HepG2 (cell line): Measurements from ENCODE around the gene SND1. TPM values are rescaled to one million over a fixed set of nuclear protein-coding genes. Genes with fewer than 3 reads are reported as not detected.

Experiments
- ATAC-seq: fragments of 200-7000 bp; cut with Tn5 transposase; 3 replicates; pipeline ENCODE4 v1.9.1; 2020; ENCODE audit warnings: mild to moderate bottlenecking, moderate library complexity
- BruUV-seq: library from RNA; stranded (reverse); fragments of 400-500 nt; replicated peaks from 2 replicates; lab custom pipeline; 2021; lab: Mats Ljungman, UMichigan
- CTCF ChIA-PET: fragments of 300-600 bp; formaldehyde crosslinking; extraction: SDS; loops from one replicate; lab custom pipeline; 2021; ENCODE audit warnings: low total read pairs, inconsistent platforms, low intra/inter-chr PET ratio; lab: Yijun Ruan, JAX
- POLR2A ChIA-PET: fragments of 350-600 bp; sonication (Branson Sonifier 250); formaldehyde crosslinking; loops from one replicate; lab custom pipeline; 2020; ENCODE audit warnings: antibody characterized with exemption, inconsistent platforms; lab: Yijun Ruan, JAX
- DNase-seq: peaks from one replicate; pipeline ENCODE4 v3.0.0-alpha.2; 2015; ENCODE audit warnings: low spot score
- FAIRE-seq: peaks from 3 replicates; lab custom pipeline; 2011; peaks lifted over from hg19 to GRCh38; lab: Jason Lieb, UNC
- H2AFZ ChIP-seq: one replicate; pipeline ENCODE4 v1.6.1; 2011; ENCODE audit warnings: low read length, inconsistent platforms
- H3K27ac ChIP-seq: fragments of 300-600 bp; 3 replicates; pipeline ENCODE4 v1.8.0; 2011; ENCODE audit warnings: mixed run types, mild to moderate bottlenecking, mixed read lengths, low read length, inconsistent platforms; ENCODE audit not compliant: insufficient read depth; ENCODE audit errors: extremely low read length
- H3K27me3 ChIP-seq, 2 experiments: fragments of 200-600 bp in 1 of 2; 2 replicates in 1 of 2; 3 replicates in 1 of 2; pipeline versions ENCODE4 v1.6.0 to v1.8.0; 2011; ENCODE audit warnings: low read length in 2 of 2, mild to moderate bottlenecking in 2 of 2, moderate library complexity in 2 of 2, inconsistent platforms in 1 of 2; ENCODE audit not compliant: insufficient read depth in 2 of 2, control insufficient read depth in 1 of 2
- H3K36me3 ChIP-seq, 2 experiments: fragments of 200-600 bp in 1 of 2; replicated peaks in 1 of 2; 2 replicates in 1 of 2; 3 replicates in 1 of 2; pipeline versions ENCODE4 v1.5.1 to v1.8.0; 2011; ENCODE audit warnings: low read length in 2 of 2, inconsistent platforms in 1 of 2; ENCODE audit not compliant: insufficient read depth in 2 of 2, control insufficient read depth in 1 of 2
- H3K4me1 ChIP-seq: 2 replicates; pipeline ENCODE4 v1.5.1; 2012; ENCODE audit warnings: low read length, inconsistent platforms; ENCODE audit not compliant: insufficient read depth
- H3K4me2 ChIP-seq: 2 replicates; pipeline ENCODE4 v1.6.0; 2011; ENCODE audit warnings: low read depth, low read length, inconsistent platforms
- H3K4me3 ChIP-seq, 3 experiments: fragments of 200-600 bp in 1 of 3; sonication (generic), shearing (Covaris generic) in 1 of 3; replicated peaks in 1 of 3; 2 replicates each; pipeline ENCODE4 v1.5.1; 2011 to 2016; ENCODE audit warnings: low read length in 3 of 3, inconsistent platforms in 2 of 3, low read depth in 2 of 3, mild to moderate bottlenecking in 2 of 3, control low read depth in 1 of 3, mixed read lengths in 1 of 3; ENCODE audit not compliant: insufficient read depth in 1 of 3
- H3K79me2 ChIP-seq: one replicate; pipeline ENCODE4 v1.6.1; 2011; ENCODE audit warnings: low read length, inconsistent platforms; ENCODE audit not compliant: insufficient read depth
- H3K9ac ChIP-seq: 2 replicates; pipeline ENCODE4 v1.6.0; 2011; ENCODE audit warnings: mild to moderate bottlenecking, low read depth, low read length, inconsistent platforms; ENCODE audit not compliant: insufficient read depth
- H3K9me3 ChIP-seq: 2 replicates; pipeline ENCODE4 v1.5.1; 2012; ENCODE audit warnings: mild to moderate bottlenecking, low read length
- H4K20me1 ChIP-seq: 2 replicates; pipeline ENCODE4 v1.6.0; 2011; ENCODE audit warnings: inconsistent platforms, mild to moderate bottlenecking, low read length, moderate library complexity; ENCODE audit not compliant: insufficient read depth
- AKAP8 ChIP-seq: sonication (generic); formaldehyde crosslinking; IDR thresholded peaks from 2 replicates; pipeline ENCODE4 v1.5.1; 2020; ENCODE audit warnings: mild to moderate bottlenecking, missing genetic modification reagents
- CEBPG ChIP-seq: IDR thresholded peaks from 2 replicates; pipeline ENCODE4 v1.6.1; 2016
- DPF2 ChIP-seq: sonication (generic); formaldehyde crosslinking; IDR thresholded peaks from 2 replicates; pipeline ENCODE4 v1.4.0; 2020; ENCODE audit warnings: mild to moderate bottlenecking, low read depth, missing genetic modification reagents, borderline replicate concordance
- HNRNPH1 ChIP-seq: fragments of 200-400 bp; formaldehyde crosslinking; optimal IDR thresholded peaks from 2 replicates; pipeline ENCODE3; 2017; ENCODE audit warnings: mild to moderate bottlenecking, low read depth, low read length
- HNRNPL ChIP-seq: fragments of 200-400 bp; formaldehyde crosslinking; IDR thresholded peaks from 2 replicates; pipeline ENCODE4 v1.6.1; 2017; ENCODE audit warnings: mild to moderate bottlenecking, low read depth, low read length
- KLF9 ChIP-seq: IDR thresholded peaks from 2 replicates; pipeline ENCODE4 v1.6.1; 2016; ENCODE audit warnings: low read depth
- MLLT10 ChIP-seq: sonication (generic); formaldehyde crosslinking; IDR thresholded peaks from 2 replicates; pipeline ENCODE4 v1.4.0; 2020; ENCODE audit warnings: missing genetic modification reagents
- MTA3 ChIP-seq: sonication (generic); formaldehyde crosslinking; IDR thresholded peaks from 2 replicates; pipeline ENCODE4 v1.4.0; 2020; ENCODE audit warnings: missing genetic modification reagents
- REXO4 ChIP-seq: sonication (generic); formaldehyde crosslinking; IDR thresholded peaks from 2 replicates; pipeline ENCODE4 v1.8.0; 2022; ENCODE audit warnings: missing genetic modification reagents, mild to moderate bottlenecking, borderline replicate concordance
- TMF1 ChIP-seq: sonication (generic); formaldehyde crosslinking; IDR thresholded peaks from 2 replicates; pipeline ENCODE4 v1.8.1; 2022; ENCODE audit warnings: low read depth, missing genetic modification reagents
- UBTF ChIP-seq: sonication (generic); formaldehyde crosslinking; IDR thresholded peaks from 2 replicates; pipeline ENCODE4 v1.4.0; 2020; ENCODE audit warnings: mild to moderate bottlenecking, missing genetic modification reagents
- ZNF383 ChIP-seq: sonication (generic); formaldehyde crosslinking; IDR thresholded peaks from 2 replicates; pipeline ENCODE4 v1.4.0; 2020; ENCODE audit warnings: missing genetic modification reagents, mild to moderate bottlenecking, borderline replicate concordance
- ZNF563 ChIP-seq: sonication (generic); formaldehyde crosslinking; IDR thresholded peaks from 2 replicates; pipeline ENCODE4 v1.8.0; 2022; ENCODE audit warnings: mild to moderate bottlenecking, moderate library complexity, missing genetic modification reagents
- ZNF614 ChIP-seq: IDR thresholded peaks from 2 replicates; pipeline ENCODE4 v1.6.1; 2018; ENCODE audit warnings: missing biosample characterization, missing genetic modification reagents, inconsistent platforms, borderline replicate concordance
- ZNF703 ChIP-seq: sonication (generic); formaldehyde crosslinking; IDR thresholded peaks from 2 replicates; pipeline ENCODE4 v1.5.1; 2020; ENCODE audit warnings: missing genetic modification reagents, mild to moderate bottlenecking, moderate library complexity, borderline replicate concordance
- WGBS: methylation state at CpG from one replicate; pipeline ENCODE4 v1.1.6; 2017; ENCODE audit warnings: low lambda C conversion rate; 5-methylcytosine and 5-hydroxymethylcytosine counted together
- in situ Hi-C: cut with HindIII; loops from 2 replicates; pipeline ENCODE4 v1.10.0; 2017; ENCODE audit warnings: low pct_unique_long_range_greater_than_20kb; ENCODE audit not compliant: extremely low pct_ligation_motif_present
- intact Hi-C: fragments of 100-400 bp; cut with micrococcal nuclease; formaldehyde crosslinking; loops from one replicate; pipeline ENCODE4 v1.10.0; 2022; ENCODE audit not compliant: unreplicated experiment
- polyA plus RNA-seq, 8 experiments: library from polyadenylated mRNA; depleted of rRNA in 3 of 8; stranded (reverse) in 7 of 8; unstranded in 1 of 8; fragments of >200 nt; fragmentation: Illumina TruSeq in 4 of 8; extraction: Trizol in 4 of 8; gene quantifications; 2 replicates each; pipeline versions ENCODE4 v1.2.1 to v1.2.3, GENCODE V29; 2011 to 2016; ENCODE audit warnings: low read depth in 4 of 8, missing spikeins in 1 of 8, mixed read lengths in 1 of 8; ENCODE audit not compliant: insufficient read depth in 1 of 8
- total RNA-seq, 5 experiments: library from RNA; depleted of rRNA; stranded (reverse); fragments of >200 nt; fragmentation: Illumina TruSeq; extraction: Trizol; gene quantifications; 2 replicates each; pipeline ENCODE4 v1.2.3, GENCODE V29; 2016; ENCODE audit warnings: low read depth in 1 of 5

The SND1 gene
- total and polyA plus RNA-seq, 2 of the 13 experiments (the other 11 are each of a cell fraction or from before 2014, with no cell fraction given), result 110 to 182 TPM

DNA sequence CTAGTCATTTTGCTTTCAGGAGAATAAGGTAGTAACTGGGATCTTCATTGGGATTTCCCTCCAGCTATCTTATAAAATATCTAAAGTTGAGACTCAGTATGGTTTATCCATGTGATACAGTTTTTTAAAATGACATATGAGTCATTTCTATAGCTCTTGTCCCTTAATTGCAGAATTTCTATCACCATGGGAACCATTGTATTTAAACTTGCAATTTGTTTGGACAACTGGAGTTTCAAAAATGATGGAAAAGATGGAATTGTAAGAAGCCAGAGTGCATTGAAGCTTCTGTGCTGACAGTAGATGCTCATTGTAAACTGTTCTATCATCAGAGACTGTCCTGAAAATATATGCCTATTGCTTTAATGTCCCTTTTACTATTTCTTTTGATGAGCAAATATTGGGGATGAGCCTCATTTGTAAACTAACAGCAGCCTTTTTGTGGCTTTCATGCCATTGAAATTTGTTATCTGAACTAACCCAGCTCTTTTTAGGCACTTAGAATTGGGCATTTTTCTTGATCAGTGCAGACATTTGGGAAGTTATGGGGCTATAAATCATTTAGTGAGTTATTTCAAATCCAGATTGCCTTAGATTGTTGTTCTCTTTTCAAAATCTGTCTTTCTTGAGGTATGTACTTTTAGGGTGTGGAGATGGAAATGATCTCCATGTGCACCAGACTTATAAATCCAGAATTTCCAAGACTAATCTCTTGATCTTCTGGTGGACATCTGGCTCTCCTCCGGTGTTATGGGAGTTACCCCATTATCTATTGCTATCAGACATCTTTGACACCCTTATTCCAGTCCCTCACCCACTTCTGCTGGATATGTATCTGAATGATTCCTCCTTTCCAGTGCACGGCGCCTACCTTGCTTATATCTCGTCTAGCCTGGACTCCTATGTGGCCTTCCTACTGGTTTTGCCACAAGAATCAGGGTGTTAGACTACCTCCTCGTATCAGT is 159.0 kb downstream of the SND1 start:
- Histone ChIP-seq H3K4me2 (no peak overlapping the region), H3K9ac (no peak overlapping the region), H2AFZ (no peak overlapping the region), H3K79me2 (peaks cover 35% of the 10 kb centered on the region), H3K4me3 (no peak overlapping the region), H3K27ac (no peak overlapping the region), H3K9me3 (no peaks in the 10 kb centered on the region), H3K27me3 (no peaks in the 10 kb centered on the region), H3K4me1 (peaks cover 12% of the 10 kb centered on the region), H3K36me3 (peaks cover 15 to 28% of the 10 kb centered on the region in 2 experiments), H4K20me1 (peaks cover 16% of the 10 kb centered on the region)
- WGBS, result 94% methylated on average over 5 of the region's 5 CpGs
- in situ Hi-C loops, result no loop called here
- DNase-seq (no peak), ATAC-seq (no peak), FAIRE-seq (no peak)
- TF ChIP-seq HNRNPL (no peak), HNRNPH1 (no peak), REXO4 (CRISPR knock-in tag) (no peak), DPF2 (CRISPR knock-in tag) (no peak), ZNF614 (CRISPR knock-in tag) (no peak), ZNF383 (CRISPR knock-in tag) (no peak), ZNF703 (CRISPR knock-in tag) (no peak), UBTF (CRISPR knock-in tag) (no peak), MLLT10 (no peak), MTA3 (CRISPR knock-in tag) (no peak), CEBPG (CRISPR knock-in tag) (no peak), AKAP8 (CRISPR knock-in tag) (no peak), KLF9 (CRISPR knock-in tag) (no peak), ZNF563 (CRISPR knock-in tag) (no peak), TMF1 (no peak)
- intact Hi-C loops, result no loop called here
- ChIA-PET CTCF (no interaction called here), POLR2A (no interaction called here)
- no TSS peak for BruUV-seq
